ENCODE measurements around the gene DGKG.
A peak's percentile ranks its signal among the peaks of the same experiment; 100 is the strongest.

The DGKG gene

DNA sequence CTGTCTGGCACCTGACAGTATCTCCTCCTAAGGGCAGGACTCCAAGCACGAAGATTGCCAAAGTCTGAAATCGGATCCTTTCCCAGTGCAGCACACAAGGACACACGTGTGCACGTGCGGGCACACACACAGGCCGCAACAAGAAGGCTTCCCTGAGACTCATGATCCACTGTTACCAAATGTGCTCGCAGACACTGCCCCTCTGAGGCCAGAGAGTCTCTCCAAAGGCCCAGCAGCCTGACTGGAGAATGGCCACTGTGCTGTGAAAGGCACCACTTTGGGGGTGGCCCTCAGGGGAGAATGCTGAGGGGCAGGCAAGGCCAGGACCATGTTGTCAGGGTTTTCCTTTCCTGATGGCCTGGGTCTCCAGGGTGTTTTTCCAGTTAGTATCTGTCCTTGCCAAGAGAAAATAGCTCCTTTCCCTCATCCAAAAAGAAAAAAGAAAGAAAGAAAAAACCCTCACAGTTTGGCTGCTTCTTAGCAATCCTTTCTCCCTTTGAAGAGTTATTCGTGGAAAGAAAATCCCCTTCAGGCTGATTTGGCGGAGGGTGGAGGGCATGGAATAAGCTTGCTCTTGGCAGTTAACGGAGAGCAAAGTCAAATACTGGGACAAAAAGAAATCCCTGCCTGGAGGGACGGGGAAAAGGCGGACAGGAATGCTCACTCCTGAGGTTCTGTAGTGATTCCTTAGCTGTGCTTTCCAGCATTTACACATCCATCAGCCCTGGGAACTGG lies 141.0 kb downstream of the DGKG start:
- Histone ChIP-seq H3K27me3 (ENCODE audit: insufficient read depth, low read length) (no peaks in the 10 kb centered on the region), H2AFZ (ENCODE audit: low read length, unreplicated experiment) (no peak overlapping the region), H3K4me1 (ENCODE audit: control insufficient read depth, insufficient read depth, low read length, unreplicated experiment) (peaks cover 6% of the 10 kb centered on the region)

DNA sequence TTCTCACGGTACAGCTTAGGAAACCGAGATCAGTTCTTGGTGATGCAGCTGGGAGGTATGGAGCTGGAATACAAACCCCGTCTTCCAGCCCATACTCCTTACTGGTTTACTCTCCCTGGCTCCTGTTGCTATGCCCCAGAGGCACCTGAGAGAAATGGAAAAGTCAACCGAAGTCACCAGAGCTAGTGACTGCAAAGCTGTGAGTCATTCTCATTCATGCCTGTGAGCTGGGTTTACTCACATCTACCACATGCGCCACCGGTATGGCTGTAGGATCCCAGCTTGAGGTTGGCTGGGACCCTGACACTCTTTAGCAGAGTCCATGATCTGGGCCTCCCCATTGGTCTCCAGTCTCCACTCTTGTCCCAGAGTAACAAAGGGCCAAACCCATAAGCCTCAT lies 141.7 kb downstream of the DGKG start:
- H3K36me3 ChIP-seq (ENCODE audit: insufficient read depth, low read length), result no peaks in the 10 kb centered on the region
- H2AFZ ChIP-seq (ENCODE audit: low read length, unreplicated experiment), result no peak overlapping the region
- H3K27ac ChIP-seq (ENCODE audit: low read depth, low read length), result no peak overlapping the region
- no peak overlapping the region for H3K4me3 ChIP-seq (ENCODE audit: low read depth, low read length)
- no peaks in the 10 kb centered on the region for H3K27me3 ChIP-seq (ENCODE audit: insufficient read depth, low read length)
- H3K4me1 ChIP-seq (ENCODE audit: control insufficient read depth, insufficient read depth, low read length, unreplicated experiment), result no peaks in the 10 kb centered on the region
- H3K79me2 ChIP-seq (ENCODE audit: control insufficient read depth, insufficient read depth, low read length, unreplicated experiment), result no peaks in the 10 kb centered on the region

More for the DNA sequence above, 141.0 kb downstream of the DGKG start:
- H3K27ac ChIP-seq (ENCODE audit: low read depth, low read length), result no peak overlapping the region
- no peaks in the 10 kb centered on the region for H3K79me2 ChIP-seq (ENCODE audit: control insufficient read depth, insufficient read depth, low read length, unreplicated experiment)
- no peaks in the 10 kb centered on the region for H3K36me3 ChIP-seq (ENCODE audit: insufficient read depth, low read length)
- no peak overlapping the region for H3K4me3 ChIP-seq (ENCODE audit: low read depth, low read length)

DNA sequence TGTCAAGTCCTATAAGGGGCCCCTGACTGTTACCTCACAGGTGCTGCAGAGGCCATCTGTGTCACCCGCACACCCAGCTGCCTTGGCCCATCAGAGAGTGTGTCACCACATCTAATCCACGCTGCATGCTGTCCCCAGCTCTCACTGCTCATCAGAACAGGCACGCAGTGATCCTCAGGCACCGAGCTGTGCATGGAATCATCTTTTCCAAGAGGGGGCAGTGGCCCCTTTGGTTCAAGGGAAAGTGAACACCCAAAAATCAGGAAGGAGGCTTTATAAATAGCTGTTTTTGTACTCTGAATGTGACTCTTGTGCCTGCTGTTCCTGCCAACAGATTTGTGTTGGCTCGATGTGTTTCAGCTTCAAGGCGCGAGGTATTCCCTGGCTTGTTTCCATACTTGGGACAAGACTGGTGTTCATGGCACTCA lies 142.8 kb downstream of the DGKG start:
- peaks cover under 1% of the 10 kb centered on the region for H3K4me1 ChIP-seq (ENCODE audit: control insufficient read depth, insufficient read depth, low read length, unreplicated experiment)
- no peaks in the 10 kb centered on the region for H3K79me2 ChIP-seq (ENCODE audit: control insufficient read depth, insufficient read depth, low read length, unreplicated experiment)
- H3K27ac ChIP-seq (ENCODE audit: low read depth, low read length), result no peak overlapping the region
- no peak overlapping the region for H2AFZ ChIP-seq (ENCODE audit: low read length, unreplicated experiment)
- H3K27me3 ChIP-seq (ENCODE audit: insufficient read depth, low read length), result no peaks in the 10 kb centered on the region
- no peaks in the 10 kb centered on the region for H3K36me3 ChIP-seq (ENCODE audit: insufficient read depth, low read length)
- H3K4me3 ChIP-seq (ENCODE audit: low read depth, low read length), result no peak overlapping the region

DNA sequence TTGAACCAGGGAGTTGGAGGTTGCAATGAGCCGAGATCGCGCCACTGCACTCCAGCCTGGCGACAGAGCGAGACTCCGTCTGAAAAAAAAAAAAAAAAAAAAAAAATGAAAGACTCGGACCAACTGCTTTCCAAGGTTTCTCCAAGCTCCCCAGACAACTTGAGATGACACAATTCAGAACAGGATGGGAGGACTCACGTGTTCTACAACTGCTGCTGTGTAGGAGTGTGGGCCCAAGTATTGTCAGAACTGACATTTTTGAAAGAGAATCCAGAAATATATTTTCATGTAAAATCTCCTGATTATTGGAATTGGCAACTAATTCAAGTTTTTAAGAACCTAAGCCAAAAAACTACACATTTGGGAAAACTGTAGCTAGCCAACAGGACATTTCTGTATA lies 143.6 kb downstream of the DGKG start:
- no peaks in the 10 kb centered on the region for H3K36me3 ChIP-seq (ENCODE audit: insufficient read depth, low read length)
- no peaks in the 10 kb centered on the region for H3K27me3 ChIP-seq (ENCODE audit: insufficient read depth, low read length)
- H3K79me2 ChIP-seq (ENCODE audit: control insufficient read depth, insufficient read depth, low read length, unreplicated experiment), result no peaks in the 10 kb centered on the region
- peaks cover 8% of the 10 kb centered on the region for H3K4me1 ChIP-seq (ENCODE audit: control insufficient read depth, insufficient read depth, low read length, unreplicated experiment)
- H3K27ac ChIP-seq (ENCODE audit: low read depth, low read length), result no peak overlapping the region
- H3K4me3 ChIP-seq (ENCODE audit: low read depth, low read length), result no peak overlapping the region
- no peak overlapping the region for H2AFZ ChIP-seq (ENCODE audit: low read length, unreplicated experiment)

DNA sequence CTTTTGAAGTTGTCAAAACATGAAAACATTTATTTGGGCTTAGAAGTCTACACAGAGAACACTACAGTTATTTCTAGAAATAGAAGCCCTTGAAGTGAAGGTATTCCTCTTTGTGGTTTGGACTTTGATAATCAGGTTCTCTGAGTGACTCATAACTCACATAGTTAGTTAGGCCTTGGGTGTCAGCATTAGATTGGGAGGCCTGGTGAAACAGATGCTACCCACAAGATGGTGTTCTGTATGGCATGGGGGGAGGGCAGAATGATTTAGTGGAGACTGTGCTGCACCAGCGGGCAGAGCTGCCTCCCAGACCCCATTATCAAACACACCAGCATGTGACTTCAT lies 144.2 kb downstream of the DGKG start:
- H3K4me3 ChIP-seq (ENCODE audit: low read depth, low read length), result no peak overlapping the region
- no peaks in the 10 kb centered on the region for H3K79me2 ChIP-seq (ENCODE audit: control insufficient read depth, insufficient read depth, low read length, unreplicated experiment)
- peaks cover 9% of the 10 kb centered on the region for H3K4me1 ChIP-seq (ENCODE audit: control insufficient read depth, insufficient read depth, low read length, unreplicated experiment)
- no peak overlapping the region for H2AFZ ChIP-seq (ENCODE audit: low read length, unreplicated experiment)
- no peak overlapping the region for H3K27ac ChIP-seq (ENCODE audit: low read depth, low read length)
- H3K36me3 ChIP-seq (ENCODE audit: insufficient read depth, low read length), result no peaks in the 10 kb centered on the region
- H3K27me3 ChIP-seq (ENCODE audit: insufficient read depth, low read length), result no peaks in the 10 kb centered on the region

DNA sequence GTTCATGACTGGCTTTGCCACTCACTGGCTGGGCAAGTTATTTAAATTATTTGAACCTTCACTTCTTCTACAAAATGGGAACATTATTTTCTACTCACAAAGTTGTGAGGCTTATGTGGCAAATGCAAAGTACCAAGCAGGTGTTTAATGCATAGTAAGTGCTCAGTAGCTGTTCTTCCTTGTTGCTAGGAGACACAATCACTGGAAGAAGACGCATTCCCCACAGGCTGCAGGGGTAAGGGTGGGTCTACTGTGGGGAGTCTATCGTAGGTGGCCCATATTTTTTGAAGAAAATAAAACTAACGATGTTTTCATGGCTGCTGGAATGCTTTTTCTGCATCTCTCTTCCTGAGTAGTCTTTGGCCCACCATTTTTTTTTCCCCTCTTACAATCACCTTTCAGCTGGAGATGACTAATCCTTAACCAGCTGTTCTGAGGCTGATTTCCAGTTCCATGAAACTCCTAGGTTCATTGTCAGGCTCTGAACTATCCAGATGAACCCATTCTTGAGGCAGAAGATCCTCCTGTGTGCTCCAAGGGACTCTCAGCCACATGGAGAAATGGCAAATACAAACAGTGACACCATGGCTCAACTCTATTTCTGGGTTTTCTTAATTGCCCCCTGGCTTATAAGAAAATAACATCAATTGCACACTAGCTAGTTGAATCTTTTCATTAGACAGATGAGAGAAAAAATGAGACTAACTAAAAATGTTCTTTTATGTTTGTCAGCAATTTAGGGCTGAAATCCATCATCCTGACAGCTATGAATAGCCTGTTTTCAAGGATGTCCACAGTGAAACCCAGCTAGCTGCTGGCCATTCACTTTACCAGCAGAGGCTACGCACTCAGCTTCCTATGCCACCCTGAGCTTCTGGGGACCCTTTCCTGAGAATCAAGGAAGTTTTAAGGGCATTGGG lies 144.9 kb downstream of the DGKG start:
- H3K4me3 ChIP-seq (ENCODE audit: low read depth, low read length), result no peak overlapping the region
- H3K4me1 ChIP-seq (ENCODE audit: control insufficient read depth, insufficient read depth, low read length, unreplicated experiment), result peaks cover 9% of the 10 kb centered on the region
- H2AFZ ChIP-seq (ENCODE audit: low read length, unreplicated experiment), result no peak overlapping the region
- no peak overlapping the region for H3K27ac ChIP-seq (ENCODE audit: low read depth, low read length)
- no peaks in the 10 kb centered on the region for H3K27me3 ChIP-seq (ENCODE audit: insufficient read depth, low read length)
- H3K79me2 ChIP-seq (ENCODE audit: control insufficient read depth, insufficient read depth, low read length, unreplicated experiment), result no peaks in the 10 kb centered on the region
- no peaks in the 10 kb centered on the region for H3K36me3 ChIP-seq (ENCODE audit: insufficient read depth, low read length)

DNA sequence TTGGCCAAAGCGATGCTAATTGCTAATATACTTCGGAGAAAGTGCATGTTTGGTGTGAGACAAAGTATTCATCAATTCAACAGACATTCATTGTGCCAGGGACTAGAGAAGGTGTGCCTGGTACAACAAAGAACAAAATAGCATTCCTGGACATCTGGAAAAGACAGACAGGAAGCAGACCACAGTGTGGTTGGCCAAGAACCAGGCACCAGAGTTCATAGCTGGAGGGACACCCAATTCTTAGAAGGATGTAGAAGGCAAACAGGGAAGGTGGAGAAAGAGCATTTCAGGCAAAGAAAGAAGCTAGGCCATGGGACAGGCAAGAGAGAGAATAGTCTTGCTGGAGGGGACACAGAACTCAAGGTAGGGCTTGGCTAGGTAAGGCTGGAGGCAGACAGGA lies 147.4 kb downstream of the DGKG start:
- Histone ChIP-seq H3K27me3 (ENCODE audit: insufficient read depth, low read length) (no peaks in the 10 kb centered on the region), H3K79me2 (ENCODE audit: control insufficient read depth, insufficient read depth, low read length, unreplicated experiment) (no peaks in the 10 kb centered on the region), H3K4me3 (ENCODE audit: low read depth, low read length) (no peak overlapping the region), H2AFZ (ENCODE audit: low read length, unreplicated experiment) (no peak overlapping the region), H3K27ac (ENCODE audit: low read depth, low read length) (no peak overlapping the region), H3K4me1 (ENCODE audit: control insufficient read depth, insufficient read depth, low read length, unreplicated experiment) (peaks cover 23% of the 10 kb centered on the region), H3K36me3 (ENCODE audit: insufficient read depth, low read length) (no peaks in the 10 kb centered on the region)

DNA sequence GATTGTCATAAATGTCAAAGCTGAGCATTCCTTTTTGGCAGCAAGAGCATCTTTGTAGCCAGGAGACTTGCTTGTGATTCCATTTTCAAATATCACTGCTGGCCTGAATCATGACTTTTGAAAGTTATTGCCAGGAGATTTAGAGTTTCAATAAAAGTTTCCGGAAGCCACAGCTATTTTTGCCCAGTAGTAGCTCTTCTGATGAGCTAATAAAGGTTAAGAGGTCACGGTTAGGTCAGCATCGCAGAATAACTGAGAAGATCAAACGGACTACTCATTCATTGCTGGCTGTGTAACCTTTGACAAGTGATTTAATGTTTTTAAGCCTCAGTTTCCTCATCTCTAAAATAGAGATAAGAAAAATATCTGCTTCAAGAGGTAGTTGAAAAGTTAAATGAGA lies 148.1 kb downstream of the DGKG start:
- H3K36me3 ChIP-seq (ENCODE audit: insufficient read depth, low read length), result no peaks in the 10 kb centered on the region
- no peaks in the 10 kb centered on the region for H3K79me2 ChIP-seq (ENCODE audit: control insufficient read depth, insufficient read depth, low read length, unreplicated experiment)
- no peaks in the 10 kb centered on the region for H3K27me3 ChIP-seq (ENCODE audit: insufficient read depth, low read length)
- peaks cover 26% of the 10 kb centered on the region for H3K4me1 ChIP-seq (ENCODE audit: control insufficient read depth, insufficient read depth, low read length, unreplicated experiment)
- H2AFZ ChIP-seq (ENCODE audit: low read length, unreplicated experiment), result no peak overlapping the region
- no peak overlapping the region for H3K4me3 ChIP-seq (ENCODE audit: low read depth, low read length)
- no peak overlapping the region for H3K27ac ChIP-seq (ENCODE audit: low read depth, low read length)

DNA sequence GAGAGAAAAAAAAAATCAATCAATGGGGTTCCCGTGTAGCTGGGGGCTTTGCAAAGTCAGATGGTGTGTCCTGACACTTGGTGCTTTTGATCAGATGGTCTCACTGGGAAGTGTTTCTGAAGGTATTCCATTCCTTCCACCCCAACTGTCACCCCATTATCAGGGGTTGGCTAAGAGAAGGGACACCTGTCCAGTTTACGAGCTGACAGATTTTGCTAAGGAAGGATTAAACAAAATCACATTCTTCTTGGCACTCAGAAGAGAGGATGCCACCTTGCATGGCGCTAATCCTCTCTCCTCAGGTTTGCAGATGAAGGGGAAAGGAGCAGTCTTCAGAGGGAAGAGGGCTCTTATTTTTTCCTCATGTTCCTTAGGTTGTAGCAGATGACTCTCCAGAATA lies 149.4 kb downstream of the DGKG start:
- H3K27ac ChIP-seq (ENCODE audit: low read depth, low read length), result no peak overlapping the region
- H3K27me3 ChIP-seq (ENCODE audit: insufficient read depth, low read length), result no peaks in the 10 kb centered on the region
- H3K36me3 ChIP-seq (ENCODE audit: insufficient read depth, low read length), result no peaks in the 10 kb centered on the region
- peaks cover 26% of the 10 kb centered on the region for H3K4me1 ChIP-seq (ENCODE audit: control insufficient read depth, insufficient read depth, low read length, unreplicated experiment)
- no peak overlapping the region for H2AFZ ChIP-seq (ENCODE audit: low read length, unreplicated experiment)
- H3K4me3 ChIP-seq (ENCODE audit: low read depth, low read length), result no peak overlapping the region
- no peaks in the 10 kb centered on the region for H3K79me2 ChIP-seq (ENCODE audit: control insufficient read depth, insufficient read depth, low read length, unreplicated experiment)

DNA sequence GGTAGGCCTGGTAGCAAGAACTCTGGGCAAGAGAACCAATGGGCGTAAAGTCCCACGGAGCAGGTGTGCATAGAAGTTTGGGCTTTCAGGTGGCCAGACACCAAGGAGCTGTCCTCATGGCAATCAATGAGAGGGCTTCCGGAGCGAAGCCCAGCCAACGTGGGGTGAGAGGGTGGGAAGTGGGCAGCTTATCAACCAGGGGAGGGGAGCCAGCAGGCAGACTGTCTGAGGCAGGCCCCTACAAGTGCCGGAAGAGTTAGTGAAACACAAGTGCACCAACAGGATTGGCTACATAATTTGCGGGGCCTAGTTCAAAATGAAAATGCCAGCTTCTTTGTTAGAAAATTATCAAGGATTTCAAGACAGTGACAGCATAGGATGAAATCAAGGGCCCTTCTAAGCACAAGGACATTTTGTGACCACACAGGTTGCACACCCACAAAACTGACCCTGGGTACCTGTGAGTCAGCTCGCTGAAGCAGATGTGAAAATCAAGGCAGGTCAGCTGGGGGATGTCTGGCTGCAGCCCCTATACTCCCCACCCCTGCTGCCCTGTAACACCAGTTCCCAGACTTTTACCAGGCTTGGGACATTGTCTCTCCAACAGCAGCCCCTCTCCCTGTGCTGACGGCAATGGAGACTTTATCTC lies 151.1 kb downstream of the DGKG start:
- H3K4me3 ChIP-seq (ENCODE audit: low read depth, low read length), result no peak overlapping the region
- H3K4me1 ChIP-seq (ENCODE audit: control insufficient read depth, insufficient read depth, low read length, unreplicated experiment), result peaks cover 26% of the 10 kb centered on the region
- no peaks in the 10 kb centered on the region for H3K79me2 ChIP-seq (ENCODE audit: control insufficient read depth, insufficient read depth, low read length, unreplicated experiment)
- H2AFZ ChIP-seq (ENCODE audit: low read length, unreplicated experiment), result no peak overlapping the region
- 0 out of 2 replicates have a peak overlapping the region, but pooled peaks have one; percentile 10 for H3K27ac ChIP-seq (ENCODE audit: low read depth, low read length)
- no peaks in the 10 kb centered on the region for H3K27me3 ChIP-seq (ENCODE audit: insufficient read depth, low read length)
- H3K36me3 ChIP-seq (ENCODE audit: insufficient read depth, low read length), result no peaks in the 10 kb centered on the region
